ENCODE results near the gene TRUB2. TPM values are rescaled to one million over a fixed set of nuclear protein-coding genes. Genes with fewer than 3 reads are reported as not detected.
A peak's percentile ranks its signal among the peaks of the same experiment; 100 is the strongest.

The TRUB2 gene
- total and polyA plus RNA-seq, 2 donors (not counting 3 experiments of a cell fraction or from before 2014, with no cell fraction given) = 21.1 to 39.3 TPM

GRCh38 chr9:128276574-128277270 lies 45.5 kb downstream of the TRUB2 start:
- TF ChIP-seq POLR2A (IDR thresholded peaks at IDR 0.05; ENCODE audit: low read depth, low read length) (peak; percentile 79), EZH2 (IDR thresholded peaks at IDR 0.05; ENCODE audit: borderline replicate concordance, low read depth, low read length, severe bottlenecking) (no peak), MAX (IDR thresholded peaks at IDR 0.05; ENCODE audit: insufficient read depth, insufficient read length) (no peak)
- H3K4me1 ChIP-seq (ENCODE audit: control insufficient read depth, extremely low read depth, insufficient read depth, low read length) = peaks cover 27% of the 10 kb centered on the region

DNA sequence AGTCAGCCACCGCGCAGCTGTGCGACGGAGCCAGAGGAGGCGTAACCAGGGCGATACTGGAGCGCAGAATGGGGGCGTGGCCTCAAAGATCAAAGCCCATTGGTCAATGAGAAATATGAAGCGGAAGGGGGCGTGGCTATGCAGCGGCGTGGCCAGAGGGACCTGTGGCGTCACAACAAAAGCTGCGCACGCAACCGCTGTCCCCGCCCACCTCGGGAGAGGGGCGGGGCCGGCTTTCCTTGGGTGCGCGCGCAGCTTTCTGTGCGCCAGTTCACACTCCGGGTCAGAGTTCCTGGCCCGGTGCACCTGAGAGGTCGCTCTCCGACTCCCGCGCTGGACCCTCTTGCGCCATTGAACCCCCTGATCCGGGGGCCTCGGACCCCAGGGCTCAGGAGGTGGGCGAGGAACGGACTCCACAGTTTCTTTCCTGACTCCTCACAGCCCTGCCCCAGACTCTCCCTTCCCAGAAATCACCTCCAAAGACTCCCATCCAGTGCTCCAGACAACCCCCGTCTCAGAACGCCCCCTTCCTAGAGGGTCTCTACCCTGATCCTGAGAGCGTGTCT lies 46.2 kb downstream of the TRUB2 start, which contains the start of gene SWI5:
Gene SWI5 (plus strand): TSS at position 269 of the 566 bp plus-strand sequence.
- Histone ChIP-seq H3K4me2 (ENCODE audit: insufficient read depth, low read length) (peak within 1 kb of the TSS; percentile 86), H3K4me1 (ENCODE audit: control insufficient read depth, extremely low read depth, insufficient read depth, low read length) (peaks cover 27% of the 10 kb centered on the region), H3K79me2 (ENCODE audit: control insufficient read depth, insufficient read depth, low read length) (peaks cover 27% of the 10 kb centered on the region), H3K27ac (ENCODE audit: insufficient read depth, low read depth, low read length) (peak within 1 kb of the TSS; percentile 89), H3K27me3 (ENCODE audit: control insufficient read depth in 2 of 2, insufficient read depth in 2 of 2, low read length in 2 of 2) (no peaks in the 10 kb centered on the region), H3K36me3 (ENCODE audit: control insufficient read depth in 2 of 2, extremely low read depth in 1 of 2, insufficient read depth in 2 of 2, low read length in 2 of 2) (peaks cover 2 to 10% of the 10 kb centered on the region in 2 experiments), H3K9me1 (replicated peaks; ENCODE audit: control insufficient read depth, extremely low read depth, insufficient read depth, low read length) (no peaks in the 10 kb centered on the region), H3K4me3 (replicated peaks in 1 of 3; ENCODE audit: insufficient read depth in 1 of 3, low read depth in 1 of 3, low read length in 3 of 3) (peak within 1 kb of the TSS; percentile 80 to 95 (median 81)), H3K9me3 (replicated peaks; ENCODE audit: control insufficient read depth, insufficient read depth, low read length) (no peaks in the 10 kb centered on the region), H2AFZ (ENCODE audit: low read depth, low read length) (peak within 1 kb of the TSS; percentile 68), H3K9ac (replicated peaks; ENCODE audit: extremely low read depth, insufficient read depth, low read length) (peak within 1 kb of the TSS; percentile 95), H4K20me1 (replicated peaks; ENCODE audit: control insufficient read depth, extremely low read depth, insufficient read depth, low read length) (no peaks in the 10 kb centered on the region)
- DNase-seq (ENCODE audit: low read depth, low spot score) (peak; percentile 100), FAIRE-seq (peak; percentile 99)
- BruUV-seq (replicated peaks) = TSS peak; percentile 51
- CTCF ChIA-PET = interaction anchor here (0.7 to 1.1 kb wide), 6 partner anchors 19 to 145 kb away, joined by 3 to 7 read pairs (median 5); partner anchors contain the start of gene CERCAM
- peak; percentile 89 for TF ChIP-seq POLR2A (IDR thresholded peaks at IDR 0.05; ENCODE audit: low read depth, low read length)
- peak; percentile 81 for TF ChIP-seq POLR2AphosphoS5 (IDR thresholded peaks at IDR 0.05; ENCODE audit: insufficient read depth, low read depth, low read length)
- TF ChIP-seq JUN (IDR thresholded peaks at IDR 0.05; ENCODE audit: borderline replicate concordance, insufficient read depth, insufficient read length, low read depth) = no peak
- POLR2A ChIA-PET = interaction anchor here (0.5 kb wide), 1 partner anchor 1548 kb away, joined by 7 read pairs; the partner anchor contains the start of gene TOR1A
- dilution Hi-C loops (cut with MboI; ENCODE audit: extremely low pct_ligation_motif_present, low sequenced_read_pairs) (no loop called here), intact Hi-C loops (cut with micrococcal nuclease) (loop anchor here (1.0 kb wide), 2 partner anchors 19 to 116 kb away; partner anchors contain the start of gene BBLN)

More at GRCh38 chr9:128276574-128277270, 45.5 kb downstream of the TRUB2 start:
- dilution Hi-C loops (cut with MboI; ENCODE audit: extremely low pct_ligation_motif_present, low sequenced_read_pairs) (no loop called here), intact Hi-C loops (cut with micrococcal nuclease) (loop anchor here (1.0 kb wide), 2 partner anchors 19 to 116 kb away; partner anchors contain the start of gene BBLN)
- Histone ChIP-seq H3K79me2 (ENCODE audit: control insufficient read depth, insufficient read depth, low read length) (peaks cover 27% of the 10 kb centered on the region), H3K9ac (replicated peaks; ENCODE audit: extremely low read depth, insufficient read depth, low read length) (peak overlapping the region; percentile 76), H3K4me3 (replicated peaks in 1 of 3; ENCODE audit: insufficient read depth in 1 of 3, low read depth in 1 of 3, low read length in 3 of 3) (peak overlapping the region; percentile 42 to 80 (median 73)), H3K27me3 (ENCODE audit: control insufficient read depth in 2 of 2, insufficient read depth in 2 of 2, low read length in 2 of 2) (no peaks in the 10 kb centered on the region), H3K27ac (ENCODE audit: insufficient read depth, low read depth, low read length) (peak overlapping the region; percentile 54), H3K4me2 (ENCODE audit: insufficient read depth, low read length) (peak overlapping the region; percentile 81), H3K9me1 (replicated peaks; ENCODE audit: control insufficient read depth, extremely low read depth, insufficient read depth, low read length) (no peaks in the 10 kb centered on the region), H3K36me3 (ENCODE audit: control insufficient read depth in 2 of 2, extremely low read depth in 1 of 2, insufficient read depth in 2 of 2, low read length in 2 of 2) (peaks cover 2 to 8% of the 10 kb centered on the region in 2 experiments), H2AFZ (ENCODE audit: low read depth, low read length) (peak overlapping the region; percentile 55), H3K9me3 (replicated peaks; ENCODE audit: control insufficient read depth, insufficient read depth, low read length) (no peaks in the 10 kb centered on the region), H4K20me1 (replicated peaks; ENCODE audit: control insufficient read depth, extremely low read depth, insufficient read depth, low read length) (no peaks in the 10 kb centered on the region)
- ChIA-PET CTCF (interaction anchor here (0.9 to 1.7 kb wide), 4 partner anchors 27 to 144 kb away, joined by 3 to 6 read pairs (median 4); partner anchors contain the start of gene CERCAM), POLR2A (interaction anchor here (0.5 kb wide), 1 partner anchor 1547 kb away, joined by 7 read pairs; the partner anchor contains the start of gene TOR1A)
- BruUV-seq (replicated peaks) = no TSS peak
- DNase-seq (ENCODE audit: low read depth, low spot score) (peak; percentile 54), FAIRE-seq (peak; percentile 76)

All from endothelial cell of umbilical vein (primary cell).